ENCODE data around the gene CDCP2.

The CDCP2 gene

GRCh38 chr1:54176621-54177327 is 24.0 kb upstream of the CDCP2 start (continued):
- TF ChIP-seq ARNTL (CRISPR knock-in tag; IDR thresholded peaks at IDR 0.05; ENCODE audit: borderline replicate concordance, low read depth) = no peak
- TF ChIP-seq ZFP30 (CRISPR knock-in tag; IDR thresholded peaks at IDR 0.05) = no peak
- no peak for TF ChIP-seq POU6F1 (CRISPR knock-in tag; IDR thresholded peaks at IDR 0.05; ENCODE audit: borderline replicate concordance, low read depth)

GRCh38 chr1:54174106-54174505 is 21.3 kb upstream of the CDCP2 start:
- no peak for TF ChIP-seq OSR1 (CRISPR knock-in tag; IDR thresholded peaks at IDR 0.05)
- no peak for TF ChIP-seq ZNF8 (CRISPR knock-in tag; IDR thresholded peaks at IDR 0.05)
- no peak for TF ChIP-seq ZC3H10 (CRISPR knock-in tag; IDR thresholded peaks at IDR 0.05)
- no peak for TF ChIP-seq SNAI2 (CRISPR knock-in tag; IDR thresholded peaks at IDR 0.05)
- TF ChIP-seq ZNF70 (CRISPR knock-in tag; IDR thresholded peaks at IDR 0.05) = no peak
- no peak for TF ChIP-seq TSHZ2 (CRISPR knock-in tag; IDR thresholded peaks at IDR 0.05)
- no peak for TF ChIP-seq TCF4 (CRISPR knock-in tag; IDR thresholded peaks at IDR 0.05; ENCODE audit: borderline replicate concordance)
- TF ChIP-seq CSRNP3 (CRISPR knock-in tag; IDR thresholded peaks at IDR 0.05) = no peak
- TF ChIP-seq ESRRG (CRISPR knock-in tag; IDR thresholded peaks at IDR 0.05) = no peak
- TF ChIP-seq PATZ1 (CRISPR knock-in tag; IDR thresholded peaks at IDR 0.05; ENCODE audit: borderline replicate concordance) = no peak
- no peak for ATAC-seq

GRCh38 chr1:54173681-54174080 is 20.9 kb upstream of the CDCP2 start:
- TF ChIP-seq BACH2 (CRISPR knock-in tag; IDR thresholded peaks at IDR 0.05; ENCODE audit: borderline replicate concordance) = no peak
- TF ChIP-seq TSHZ2 (CRISPR knock-in tag; IDR thresholded peaks at IDR 0.05) = no peak
- no peak for TF ChIP-seq ISL1 (CRISPR knock-in tag; IDR thresholded peaks at IDR 0.05)
- no peak for TF ChIP-seq PPARA (CRISPR knock-in tag; IDR thresholded peaks at IDR 0.05; ENCODE audit: borderline replicate concordance)
- no peak for TF ChIP-seq ZFP3 (CRISPR knock-in tag; IDR thresholded peaks at IDR 0.05)
- TF ChIP-seq ZNF70 (CRISPR knock-in tag; IDR thresholded peaks at IDR 0.05) = no peak
- no peak for TF ChIP-seq ZNF565 (CRISPR knock-in tag; conservative IDR thresholded peaks at IDR 0.05; ENCODE audit: low read depth)
- no peak for TF ChIP-seq ZNF8 (CRISPR knock-in tag; IDR thresholded peaks at IDR 0.05)
- no peak for TF ChIP-seq CSDC2 (CRISPR knock-in tag; IDR thresholded peaks at IDR 0.05)
- TF ChIP-seq CREB5 (CRISPR knock-in tag; IDR thresholded peaks at IDR 0.05; ENCODE audit: low read depth) = no peak
- TF ChIP-seq RARB (CRISPR knock-in tag; IDR thresholded peaks at IDR 0.05) = no peak
- ATAC-seq = no peak

Data from SK-N-SH treated with all-trans-retinoic acid at 6 μM for 48 hours (cell line).